ELR (cell line): ENCODE results near the gene RPL21.
"Not testable (repeated sequence)": the region's sequence is repeated elsewhere in the genome, so short reads cannot be mapped to it uniquely, and the experiment has no call there.

ENCODE experiments used
- DNase-seq: peaks from one replicate; pipeline ENCODE4 v3.0.0-alpha.2; 2015; ENCODE audit warnings: low read depth

RPL21 gene

GRCh38 chr13:27289011-27289665 is 37.8 kb downstream of the RPL21 start:
- DNase-seq: no peak

- DNase-seq: no peak
Measured at GRCh38 chr13:27290715-27291114, 39.4 kb downstream of the RPL21 start.

- not testable (repeated sequence) for DNase-seq
Measured at GRCh38 chr13:27291967-27292366, 40.6 kb downstream of the RPL21 start.

- no peak for DNase-seq
Measured at GRCh38 chr13:27293076-27293691, 41.8 kb downstream of the RPL21 start.

GRCh38 chr13:27293873-27294515 is 42.6 kb downstream of the RPL21 start:
- DNase-seq: no peak

- DNase-seq: no peak
Measured at GRCh38 chr13:27295096-27295495, 43.7 kb downstream of the RPL21 start.

DNA sequence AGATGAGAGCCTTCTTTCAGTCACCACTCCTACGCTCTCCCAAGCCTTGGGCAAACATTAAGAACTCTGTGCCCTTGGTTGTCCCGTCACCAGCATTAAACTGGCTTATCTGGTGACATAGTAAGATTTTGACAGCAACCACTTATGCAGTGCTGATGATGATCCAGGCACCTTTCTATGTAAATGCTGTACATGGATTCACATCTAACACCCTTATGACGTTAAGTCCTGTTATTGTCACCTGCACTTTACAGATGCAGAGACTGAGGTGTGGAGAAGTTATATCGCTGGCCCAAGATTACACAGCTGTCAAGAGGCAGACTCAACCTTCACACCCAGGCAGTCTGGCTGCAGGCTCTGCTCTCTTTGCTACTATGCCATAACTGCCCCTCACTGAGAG is 44.3 kb downstream of the RPL21 start:
- no peak for DNase-seq

DNA sequence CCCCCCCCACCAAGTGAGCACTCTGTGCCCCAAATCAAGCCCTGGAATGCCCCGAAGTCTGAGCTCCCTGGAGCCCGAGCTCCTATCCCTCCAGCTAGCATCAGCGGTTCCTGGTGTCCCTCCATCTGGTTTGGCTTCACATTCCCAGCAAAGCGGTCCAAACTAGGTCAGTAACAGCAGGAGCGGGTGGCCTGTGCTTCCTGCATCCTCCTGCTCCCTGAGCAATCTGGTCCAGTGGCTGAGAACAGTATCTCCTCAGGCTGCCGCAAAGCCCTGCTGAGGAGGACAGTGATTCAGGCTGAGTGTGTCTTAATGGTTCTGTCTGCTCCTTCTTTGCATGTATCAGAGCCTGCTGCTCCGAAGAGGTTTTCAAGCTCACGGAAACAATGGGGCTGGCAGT is 45.1 kb downstream of the RPL21 start:
- DNase-seq: peak; percentile 11

DNA sequence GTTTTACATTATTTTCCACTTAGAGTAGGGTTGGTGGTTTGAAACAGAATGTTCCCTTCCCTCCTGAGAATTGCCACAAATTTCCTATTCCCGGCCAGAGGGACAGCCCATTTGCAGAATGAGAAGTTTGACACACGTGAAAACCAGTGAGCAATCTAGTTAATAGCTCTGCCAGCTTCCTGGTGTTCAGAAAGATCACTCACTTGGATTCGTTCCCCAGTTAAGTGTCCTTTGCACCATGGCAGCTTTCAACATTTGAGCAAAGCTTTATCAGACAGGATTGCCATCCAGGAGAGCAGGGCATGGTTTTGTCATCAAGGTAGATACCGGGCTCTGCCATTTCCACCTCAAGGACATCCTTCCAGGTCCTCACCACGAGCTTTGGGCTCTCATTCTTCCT is 47.5 kb downstream of the RPL21 start:
- DNase-seq: no peak

GRCh38 chr13:27300406-27300805 is 49.0 kb downstream of the RPL21 start:
- DNase-seq: not testable (repeated sequence)

- DNase-seq: no peak
Measured at GRCh38 chr13:27300941-27301586, 49.7 kb downstream of the RPL21 start.

GRCh38 chr13:27302643-27303262 is 51.4 kb downstream of the RPL21 start:
- DNase-seq: no peak

GRCh38 chr13:27304099-27304498 is 52.7 kb downstream of the RPL21 start:
- DNase-seq: no peak

- no peak for DNase-seq
Measured at GRCh38 chr13:27304611-27305010, 53.3 kb downstream of the RPL21 start.
